Breast epithelium (tissue), 4 donors: ENCODE data around the gene NEK11. TPM values are rescaled to one million over a fixed set of nuclear protein-coding genes. Genes with fewer than 3 reads are reported as not detected.
"Not testable (repeated sequence)": the region's sequence is repeated elsewhere in the genome, so short reads cannot be mapped to it uniquely, and the experiment has no call there.

Experiments
- DNase-seq, 2 donors: peaks; one replicate each; pipeline ENCODE4 v3.0.0-alpha.2; 2019; ENCODE audit warnings: low spot score in 2 of 2
- H3K27ac ChIP-seq, 2 donors: fragments of 200-600 bp; sonication (generic) in 1 of 2; one replicate each; pipeline ENCODE4 v1.5.1; 2016 to 2019; ENCODE audit warnings: mild to moderate bottlenecking in 1 of 2
- H3K27me3 ChIP-seq, 2 donors: fragments of 200-600 bp; sonication (generic) in 1 of 2; one replicate each; pipeline versions ENCODE4 v1.5.1 to v1.6.0; 2017 to 2019; ENCODE audit warnings: control low read depth in 1 of 2, mild to moderate bottlenecking in 1 of 2
- H3K36me3 ChIP-seq: fragments of 200-600 bp; one replicate; pipeline ENCODE4 v1.5.1; 2019
- H3K4me1 ChIP-seq, 2 donors: fragments of 200-600 bp; sonication (generic); one replicate each; pipeline ENCODE4 v1.5.1; 2016 to 2019; ENCODE audit warnings: control low read depth in 1 of 2
- H3K4me3 ChIP-seq, 3 donors: fragments of 200-600 bp; sonication (generic); 1 replicate in 2 of 3; 2 replicates in 1 of 3; pipeline ENCODE4 v1.5.1; 2016 to 2019; ENCODE audit warnings: mild to moderate bottlenecking in 3 of 3, moderate library complexity in 2 of 3
- H3K9me3 ChIP-seq, 2 donors: fragments of 200-600 bp; sonication (generic) in 1 of 2; one replicate each; pipeline ENCODE4 v1.5.1; 2016 to 2019; ENCODE audit warnings: control low read depth in 1 of 2
- POLR2A ChIP-seq: fragments of 450-650 bp; IDR thresholded peaks from one replicate; pipeline ENCODE4 v1.6.1; 2016; ENCODE audit warnings: antibody characterized with exemption, mild to moderate bottlenecking, moderate library complexity
- POLR2AphosphoS5 ChIP-seq, 3 donors: sonication (generic); formaldehyde crosslinking; IDR thresholded peaks; one replicate each; pipeline ENCODE4 v1.6.1; 2017; ENCODE audit warnings: antibody characterized with exemption in 3 of 3
- intact Hi-C: fragments of 100-400 bp; cut with DNase I; formaldehyde crosslinking; loops from one replicate; pipeline ENCODE4 v1.15.1; 2023; ENCODE audit warnings: low total_unique reads
- total RNA-seq, 3 donors: library from RNA; depleted of rRNA; stranded (reverse); fragments of >200 nt; gene quantifications; one replicate each; pipeline ENCODE4 v1.1.0, GENCODE V29; 2016
- TF ChIP-seq, protein P1 (sequence below), 3 donors: fragments of 450-650 bp; IDR thresholded peaks; one replicate each; pipeline ENCODE4 v1.5.1; 2016 to 2017; ENCODE audit warnings: antibody characterized with exemption in 3 of 3, mild to moderate bottlenecking in 3 of 3, moderate library complexity in 3 of 3

NEK11 gene
- total RNA-seq, 3 donors from 2014 or later = 7.4 to 18.3 (median 16.4) TPM

DNA sequence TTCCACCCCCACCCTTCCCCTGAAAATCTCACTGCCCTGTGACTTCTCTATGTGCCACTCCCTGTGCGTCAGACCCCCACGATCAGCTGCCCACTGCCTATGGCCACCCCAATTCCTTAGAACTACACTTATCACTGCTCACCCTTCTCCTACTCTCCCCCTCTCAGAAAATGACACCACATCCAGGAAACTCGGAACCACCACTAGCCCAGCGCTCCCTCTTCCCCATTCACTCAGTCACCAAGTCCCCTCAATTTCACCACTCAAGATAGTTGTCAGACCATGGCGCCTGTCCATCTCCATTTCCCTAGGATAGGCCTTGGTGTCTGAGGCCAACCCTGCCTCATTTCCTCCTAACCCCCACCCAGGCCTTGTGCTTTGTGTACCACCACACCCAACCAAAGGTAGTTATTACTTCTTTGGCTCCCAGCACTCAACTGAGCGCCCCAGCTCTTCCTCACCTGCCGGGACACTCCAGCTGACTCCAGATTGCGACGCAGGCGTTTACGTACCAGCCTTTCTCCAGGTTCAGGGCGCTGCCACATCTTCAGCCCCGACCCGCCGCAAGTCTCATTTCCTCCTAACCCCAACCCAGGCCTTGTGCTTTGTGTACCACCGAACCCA lies 354.3 kb downstream of the NEK11 start:
- intact Hi-C loops = not testable (repeated sequence)

DNA sequence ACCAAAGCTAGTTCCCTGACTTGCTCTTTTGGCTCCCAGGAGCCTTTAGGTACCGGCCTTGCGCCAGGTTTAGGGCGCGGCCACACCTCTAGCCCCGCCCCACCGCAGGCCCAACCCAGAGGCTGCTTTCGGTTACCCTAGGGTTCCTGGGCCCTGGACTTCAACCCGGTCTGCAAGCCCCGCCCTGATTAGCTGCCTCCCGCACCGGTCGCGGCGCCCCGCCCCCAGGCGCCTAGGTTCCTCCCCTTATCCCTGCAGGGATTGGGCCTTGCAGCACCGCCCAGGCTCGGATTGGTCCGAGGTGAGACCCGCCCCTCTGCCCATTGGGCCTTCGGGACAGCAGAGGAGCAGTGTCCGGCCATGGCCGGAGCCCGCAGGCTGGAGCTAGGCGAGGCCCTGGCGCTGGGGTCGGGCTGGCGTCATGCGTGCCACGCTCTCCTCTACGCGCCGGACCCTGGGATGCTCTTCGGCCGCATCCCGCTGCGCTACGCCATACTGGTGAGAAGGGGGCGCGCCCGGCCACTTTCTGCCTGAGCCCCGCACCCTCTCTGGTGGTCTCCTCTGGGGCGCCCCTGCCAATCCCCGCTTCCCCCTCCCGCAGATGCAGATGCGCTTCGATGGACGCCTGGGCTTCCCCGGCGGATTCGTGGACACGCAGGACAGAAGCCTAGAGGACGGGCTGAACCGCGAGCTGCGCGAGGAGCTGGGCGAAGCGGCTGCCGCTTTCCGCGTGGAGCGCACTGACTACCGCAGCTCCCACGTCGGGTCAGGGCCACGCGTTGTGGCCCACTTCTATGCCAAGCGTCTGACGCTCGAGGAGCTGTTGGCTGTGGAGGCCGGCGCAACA lies 355.0 kb downstream of the NEK11 start, which contains the start of gene NUDT16:
Gene NUDT16 (plus strand): TSS at position 330 of the 847 bp plus-strand sequence. CDS start 31 bp downstream, at position 361.
- H3K36me3 ChIP-seq = no peaks in the 10 kb centered on the region
- intact Hi-C loops = no loop called here
- H3K9me3 ChIP-seq = no peaks in the 10 kb centered on the region
- no peaks in the 10 kb centered on the region for H3K4me1 ChIP-seq
- peak within 1 kb of the TSS; percentile 72 to 97 (median 76) for H3K4me3 ChIP-seq
- H3K27ac ChIP-seq = peak within 1 kb of the TSS; percentile 85 to 96
- peak; percentile 99 to 100 for DNase-seq
- TF ChIP-seq, protein P1, sequence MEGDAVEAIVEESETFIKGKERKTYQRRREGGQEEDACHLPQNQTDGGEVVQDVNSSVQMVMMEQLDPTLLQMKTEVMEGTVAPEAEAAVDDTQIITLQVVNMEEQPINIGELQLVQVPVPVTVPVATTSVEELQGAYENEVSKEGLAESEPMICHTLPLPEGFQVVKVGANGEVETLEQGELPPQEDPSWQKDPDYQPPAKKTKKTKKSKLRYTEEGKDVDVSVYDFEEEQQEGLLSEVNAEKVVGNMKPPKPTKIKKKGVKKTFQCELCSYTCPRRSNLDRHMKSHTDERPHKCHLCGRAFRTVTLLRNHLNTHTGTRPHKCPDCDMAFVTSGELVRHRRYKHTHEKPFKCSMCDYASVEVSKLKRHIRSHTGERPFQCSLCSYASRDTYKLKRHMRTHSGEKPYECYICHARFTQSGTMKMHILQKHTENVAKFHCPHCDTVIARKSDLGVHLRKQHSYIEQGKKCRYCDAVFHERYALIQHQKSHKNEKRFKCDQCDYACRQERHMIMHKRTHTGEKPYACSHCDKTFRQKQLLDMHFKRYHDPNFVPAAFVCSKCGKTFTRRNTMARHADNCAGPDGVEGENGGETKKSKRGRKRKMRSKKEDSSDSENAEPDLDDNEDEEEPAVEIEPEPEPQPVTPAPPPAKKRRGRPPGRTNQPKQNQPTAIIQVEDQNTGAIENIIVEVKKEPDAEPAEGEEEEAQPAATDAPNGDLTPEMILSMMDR (IDR thresholded peaks at IDR 0.05) = no peak
- peak; percentile 84 for TF ChIP-seq POLR2A
- peak; percentile 74 to 96 (median 77) for TF ChIP-seq POLR2AphosphoS5 (IDR thresholded peaks at IDR 0.05)
- no peaks in the 10 kb centered on the region for H3K27me3 ChIP-seq

More for the DNA sequence above, 354.3 kb downstream of the NEK11 start:
- not testable (repeated sequence) for H3K36me3 ChIP-seq, H3K9me3 ChIP-seq, H3K27me3 ChIP-seq, DNase-seq, H3K4me1 ChIP-seq
- Histone ChIP-seq H3K27ac (peak overlapping the region; percentile 85 to 96), H3K4me3 (peak overlapping the region; percentile 72 to 97 (median 76))
- TF ChIP-seq POLR2A (peak; percentile 45), POLR2AphosphoS5 (IDR thresholded peaks at IDR 0.05) (peak in 1 of 3 donors; percentile 81)

DNA sequence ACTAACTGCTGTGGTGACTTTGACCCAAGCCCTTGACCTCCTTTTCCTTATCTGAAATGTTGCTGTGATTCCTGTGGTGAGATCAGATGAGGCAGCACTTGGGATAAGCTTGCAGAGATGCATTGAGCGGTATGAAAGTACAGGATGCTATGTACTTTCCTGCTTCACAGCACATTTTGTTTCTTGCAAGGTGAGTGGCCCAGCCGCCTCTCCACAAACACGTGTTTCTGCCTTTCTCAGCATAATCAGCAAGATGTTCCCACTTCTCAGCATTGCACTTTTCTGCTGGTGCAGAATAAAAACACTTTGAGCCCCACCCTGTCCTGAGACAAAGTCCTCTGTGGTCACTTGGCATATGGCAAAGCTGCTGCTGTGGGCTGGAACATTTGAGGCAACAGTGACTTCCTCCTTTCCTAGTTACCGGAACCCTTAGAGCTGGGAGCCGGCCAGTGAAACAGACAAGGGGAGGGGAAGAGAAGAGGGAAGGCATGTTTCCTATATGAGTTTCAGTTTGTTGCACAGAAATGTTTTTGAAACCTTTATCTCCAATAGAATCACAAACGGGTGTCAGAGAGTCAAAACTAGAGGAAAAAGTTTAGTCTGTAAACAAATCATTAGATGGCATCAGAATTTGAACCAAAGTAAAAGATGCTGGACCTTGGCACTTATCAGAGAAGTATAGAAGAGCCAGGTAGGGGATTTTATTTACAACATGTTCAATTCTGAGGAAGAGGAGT lies 359.9 kb downstream of the NEK11 start:
- TF ChIP-seq, protein P1 (IDR thresholded peaks at IDR 0.05) = no peak
- peak in 1 of 3 donors; percentile 24 for TF ChIP-seq POLR2AphosphoS5 (IDR thresholded peaks at IDR 0.05)
- H3K9me3 ChIP-seq = no peaks in the 10 kb centered on the region
- intact Hi-C loops = no loop called here
- H3K27ac ChIP-seq = peak overlapping the region; percentile 48 to 49
- H3K27me3 ChIP-seq = no peaks in the 10 kb centered on the region
- peak in 1 of 2 donors; percentile 43 for DNase-seq
- no peaks in the 10 kb centered on the region for H3K4me1 ChIP-seq
- H3K4me3 ChIP-seq = no peak overlapping the region
- no peaks in the 10 kb centered on the region for H3K36me3 ChIP-seq

DNA sequence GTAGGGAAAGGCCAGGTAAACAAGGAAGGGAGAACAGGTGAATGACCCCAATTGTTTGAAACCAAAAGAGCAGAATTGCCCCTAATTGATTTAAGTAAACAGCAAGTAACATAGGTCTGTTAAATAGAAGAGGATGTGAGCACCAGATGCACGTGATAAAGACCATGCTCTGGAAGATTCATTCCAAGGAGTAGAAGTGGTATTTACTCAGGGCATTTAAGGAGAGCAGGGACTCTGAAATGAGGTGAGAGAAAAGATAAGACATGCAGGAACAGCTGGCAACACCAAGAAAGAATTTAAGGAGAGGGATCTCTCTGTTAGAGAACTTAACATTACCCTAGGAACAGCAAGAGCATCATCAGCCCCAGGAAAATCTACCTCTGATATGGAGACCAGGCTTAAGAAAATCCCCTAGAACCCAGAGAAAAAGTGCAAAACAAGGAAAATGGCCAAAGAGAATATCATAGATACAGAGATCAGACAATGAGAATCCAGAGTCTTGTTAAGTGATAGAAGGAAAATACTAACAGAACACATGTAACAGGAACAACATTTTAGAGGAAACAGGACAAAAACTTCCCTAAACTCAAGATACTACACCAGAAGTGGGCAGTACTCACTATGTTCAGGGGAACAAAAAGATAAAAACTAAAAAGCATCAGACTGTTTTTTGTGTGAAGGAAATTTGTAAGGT lies 361.3 kb downstream of the NEK11 start:
- intact Hi-C loops = no loop called here
- DNase-seq = no peak
- no peaks in the 10 kb centered on the region for H3K9me3 ChIP-seq
- no peak overlapping the region for H3K4me3 ChIP-seq
- H3K27ac ChIP-seq = peak overlapping the region; percentile 48 to 49
- TF ChIP-seq POLR2AphosphoS5 (IDR thresholded peaks at IDR 0.05) (no peak), POLR2A (no peak)
- TF ChIP-seq, protein P1 (IDR thresholded peaks at IDR 0.05) = no peak
- H3K36me3 ChIP-seq = no peaks in the 10 kb centered on the region
- no peaks in the 10 kb centered on the region for H3K4me1 ChIP-seq
- no peaks in the 10 kb centered on the region for H3K27me3 ChIP-seq

DNA sequence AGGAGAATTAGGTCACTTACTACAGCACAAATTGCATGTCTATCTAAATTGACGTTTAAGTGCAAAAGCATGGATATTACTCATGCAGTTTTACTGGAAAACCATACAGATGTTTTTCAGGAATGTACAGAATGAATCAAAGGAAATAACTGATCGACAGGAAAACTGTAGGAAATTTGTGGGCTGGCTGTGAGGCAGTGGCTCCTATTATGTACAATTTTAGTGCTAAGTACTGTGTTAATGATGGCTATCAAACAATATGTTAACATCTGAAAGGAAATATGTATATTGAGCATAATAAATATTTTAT lies 361.8 kb downstream of the NEK11 start:
- intact Hi-C loops = no loop called here
- H3K9me3 ChIP-seq = no peaks in the 10 kb centered on the region
- H3K36me3 ChIP-seq = no peaks in the 10 kb centered on the region
- H3K27ac ChIP-seq = no peak overlapping the region
- no peaks in the 10 kb centered on the region for H3K27me3 ChIP-seq
- no peak overlapping the region for H3K4me3 ChIP-seq
- DNase-seq = no peak
- no peaks in the 10 kb centered on the region for H3K4me1 ChIP-seq
- TF ChIP-seq POLR2AphosphoS5 (IDR thresholded peaks at IDR 0.05) (no peak), POLR2A (no peak)
- TF ChIP-seq, protein P1 (IDR thresholded peaks at IDR 0.05) = no peak
